ENCODE measurements around the gene PSG11. TPM values are rescaled to one million over a fixed set of nuclear protein-coding genes. Genes with fewer than 3 reads are reported as not detected.
"Not testable (repeated sequence)": the region's sequence is repeated elsewhere in the genome, so short reads cannot be mapped to it uniquely, and the experiment has no call there.

PSG11 gene
- polyA plus RNA-seq, 3 donors = not detected

DNA sequence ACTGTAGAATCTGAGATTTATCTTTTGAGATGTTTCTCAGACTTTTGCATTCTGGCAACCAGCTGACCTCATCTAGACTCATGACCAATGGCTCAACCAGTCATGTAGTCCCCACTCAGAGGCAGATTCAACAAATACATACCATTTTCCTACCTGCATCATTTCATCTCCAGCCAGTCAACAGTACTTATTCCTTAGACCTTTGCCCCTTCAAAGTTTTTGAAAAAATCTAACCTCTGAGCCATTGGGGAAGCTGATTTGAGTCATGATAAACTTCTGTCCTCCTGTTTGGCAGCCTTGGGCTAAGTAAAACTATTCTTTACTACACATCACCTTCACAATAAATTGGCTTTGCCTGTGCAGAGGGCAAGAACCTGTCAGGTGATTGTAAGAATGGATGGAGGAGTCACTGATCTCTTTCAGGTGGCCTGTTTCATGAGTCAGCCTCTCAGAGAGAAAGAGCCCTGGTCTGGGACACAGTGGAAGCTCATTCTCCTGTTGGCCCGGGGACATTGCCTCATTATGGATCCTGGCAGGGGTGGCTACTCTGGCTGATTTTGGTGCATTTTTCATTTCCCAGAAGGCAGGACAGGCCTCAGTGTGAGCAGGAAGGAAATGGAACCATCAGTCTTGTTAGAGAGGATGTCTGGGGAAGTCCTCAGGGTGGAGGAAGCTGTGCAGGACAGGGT, 17.4 kb upstream of the PSG11 start:
- H3K36me3 Mint-ChIP-seq; H3K27ac Mint-ChIP-seq; H3K9me3 Mint-ChIP-seq; H3K4me3 Mint-ChIP-seq; H2AFZ ChIP-seq (ENCODE audit: insufficient read depth, low read depth, low read length, poor library complexity, severe bottlenecking); H3K27me3 Mint-ChIP-seq (ENCODE audit: low read depth in 3 of 3); H3K4me3 ChIP-seq (replicated peaks in 1 of 3; ENCODE audit: low read depth in 2 of 3, low read length in 3 of 3); H3K9ac ChIP-seq (ENCODE audit: insufficient read depth, low read length, poor library complexity, severe bottlenecking); H3K4me2 ChIP-seq (replicated peaks; ENCODE audit: extremely low read depth, low read length, poor library complexity, severe bottlenecking); H3K9me3 ChIP-seq (replicated peaks in 1 of 2; ENCODE audit: control insufficient read depth in 1 of 2, insufficient read depth in 1 of 2, low read length in 2 of 2); intact Hi-C loops (cut with micrococcal nuclease); H3K4me1 ChIP-seq (ENCODE audit: control insufficient read depth in 1 of 2, insufficient read depth in 2 of 2, low read length in 2 of 2); DNase-seq; H3K79me2 ChIP-seq (ENCODE audit: insufficient read depth, low read length); H3K27me3 ChIP-seq (ENCODE audit: control insufficient read depth in 2 of 2, insufficient read depth in 2 of 2, low read length in 2 of 2); H4K20me1 ChIP-seq (ENCODE audit: insufficient read depth, low read length); H3K27ac ChIP-seq (ENCODE audit: low read depth in 1 of 2, low read length in 2 of 2); H3K4me1 Mint-ChIP-seq; H3K36me3 ChIP-seq (replicated peaks in 1 of 2; ENCODE audit: control insufficient read depth in 1 of 2, insufficient read depth in 2 of 2, low read length in 2 of 2): not testable (repeated sequence)
- WGBS (ENCODE audit: insufficient coverage) = 70% methylated on average over 1 of the region's 1 CpG

DNA sequence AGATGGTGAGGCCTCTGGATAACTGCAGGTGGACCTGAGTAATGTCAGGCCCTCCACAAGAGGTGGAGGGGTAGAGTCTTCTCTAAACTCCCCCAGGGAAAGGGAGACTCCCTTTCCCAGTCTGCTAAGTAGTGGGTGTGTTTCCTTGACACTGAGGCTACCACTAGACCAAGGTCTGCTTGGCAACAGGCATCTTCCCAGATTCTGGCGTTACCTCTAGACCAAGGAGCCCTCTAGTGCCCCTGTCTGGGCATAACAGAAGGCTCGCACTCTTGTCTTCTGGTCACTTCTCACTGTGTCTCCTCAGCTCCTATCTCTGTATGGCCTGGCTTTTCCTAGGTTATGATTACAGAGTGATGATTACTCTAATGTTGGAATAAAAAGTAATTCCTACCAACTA, 5.4 kb upstream of the PSG11 start:
- H3K9me3 Mint-ChIP-seq; H3K27ac ChIP-seq (ENCODE audit: low read depth in 1 of 2, low read length in 2 of 2); H3K4me1 ChIP-seq (ENCODE audit: control insufficient read depth in 1 of 2, insufficient read depth in 2 of 2, low read length in 2 of 2); H3K36me3 ChIP-seq (replicated peaks in 1 of 2; ENCODE audit: control insufficient read depth in 1 of 2, insufficient read depth in 2 of 2, low read length in 2 of 2); H3K9me3 ChIP-seq (replicated peaks in 1 of 2; ENCODE audit: control insufficient read depth in 1 of 2, insufficient read depth in 1 of 2, low read length in 2 of 2); H3K36me3 Mint-ChIP-seq; H3K4me3 Mint-ChIP-seq; H3K79me2 ChIP-seq (ENCODE audit: insufficient read depth, low read length); H3K4me3 ChIP-seq (replicated peaks in 1 of 3; ENCODE audit: low read depth in 2 of 3, low read length in 3 of 3); H2AFZ ChIP-seq (ENCODE audit: insufficient read depth, low read depth, low read length, poor library complexity, severe bottlenecking); DNase-seq; H4K20me1 ChIP-seq (ENCODE audit: insufficient read depth, low read length); H3K27me3 Mint-ChIP-seq (ENCODE audit: low read depth in 3 of 3); H3K9ac ChIP-seq (ENCODE audit: insufficient read depth, low read length, poor library complexity, severe bottlenecking); intact Hi-C loops (cut with micrococcal nuclease); H3K27me3 ChIP-seq (ENCODE audit: control insufficient read depth in 2 of 2, insufficient read depth in 2 of 2, low read length in 2 of 2); H3K4me1 Mint-ChIP-seq; H3K4me2 ChIP-seq (replicated peaks; ENCODE audit: extremely low read depth, low read length, poor library complexity, severe bottlenecking); H3K27ac Mint-ChIP-seq: not testable (repeated sequence)
- WGBS (ENCODE audit: insufficient coverage) = 40% methylated on average over 1 of the region's 2 CpGs

DNA sequence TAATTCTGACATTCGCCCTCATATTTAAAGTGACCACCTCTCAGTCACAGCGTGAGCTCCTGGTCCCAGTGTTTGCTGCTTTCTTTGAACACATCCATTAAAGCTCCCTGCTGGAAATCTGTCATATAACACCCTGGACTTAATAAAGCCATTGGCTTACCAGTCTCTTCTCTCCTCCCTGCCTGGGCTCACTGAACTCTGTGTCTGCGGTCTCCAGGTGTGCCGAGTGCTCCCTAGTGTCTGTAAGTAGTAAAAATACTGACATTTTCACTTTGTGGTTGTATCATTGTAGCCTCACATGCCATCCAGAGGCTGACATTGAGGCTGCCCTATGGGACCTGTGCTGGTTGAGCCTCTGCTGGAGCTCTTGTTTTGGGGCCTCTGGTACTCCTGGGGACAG, 2.6 kb upstream of the PSG11 start:
- Histone ChIP-seq H4K20me1 (ENCODE audit: insufficient read depth, low read length) (no peaks in the 10 kb centered on the region), H3K27ac (ENCODE audit: low read depth in 1 of 2, low read length in 2 of 2) (no peak overlapping the region), H3K4me2 (replicated peaks; ENCODE audit: extremely low read depth, low read length, poor library complexity, severe bottlenecking) (no peak overlapping the region), H3K4me1 (ENCODE audit: control insufficient read depth in 1 of 2, insufficient read depth in 2 of 2, low read length in 2 of 2) (no peaks in the 10 kb centered on the region), H3K9me3 (replicated peaks in 1 of 2; ENCODE audit: control insufficient read depth in 1 of 2, insufficient read depth in 1 of 2, low read length in 2 of 2) (no peaks in the 10 kb centered on the region), H3K79me2 (ENCODE audit: insufficient read depth, low read length) (no peaks in the 10 kb centered on the region), H3K4me3 (replicated peaks in 1 of 3; ENCODE audit: low read depth in 2 of 3, low read length in 3 of 3) (no peak overlapping the region), H3K9ac (ENCODE audit: insufficient read depth, low read length, poor library complexity, severe bottlenecking) (no peak overlapping the region), H3K36me3 (replicated peaks in 1 of 2; ENCODE audit: control insufficient read depth in 1 of 2, insufficient read depth in 2 of 2, low read length in 2 of 2) (no peaks in the 10 kb centered on the region), H2AFZ (ENCODE audit: insufficient read depth, low read depth, low read length, poor library complexity, severe bottlenecking) (no peak overlapping the region), H3K27me3 (ENCODE audit: control insufficient read depth in 2 of 2, insufficient read depth in 2 of 2, low read length in 2 of 2) (no peaks in the 10 kb centered on the region)
- TF ChIP-seq, protein P1, sequence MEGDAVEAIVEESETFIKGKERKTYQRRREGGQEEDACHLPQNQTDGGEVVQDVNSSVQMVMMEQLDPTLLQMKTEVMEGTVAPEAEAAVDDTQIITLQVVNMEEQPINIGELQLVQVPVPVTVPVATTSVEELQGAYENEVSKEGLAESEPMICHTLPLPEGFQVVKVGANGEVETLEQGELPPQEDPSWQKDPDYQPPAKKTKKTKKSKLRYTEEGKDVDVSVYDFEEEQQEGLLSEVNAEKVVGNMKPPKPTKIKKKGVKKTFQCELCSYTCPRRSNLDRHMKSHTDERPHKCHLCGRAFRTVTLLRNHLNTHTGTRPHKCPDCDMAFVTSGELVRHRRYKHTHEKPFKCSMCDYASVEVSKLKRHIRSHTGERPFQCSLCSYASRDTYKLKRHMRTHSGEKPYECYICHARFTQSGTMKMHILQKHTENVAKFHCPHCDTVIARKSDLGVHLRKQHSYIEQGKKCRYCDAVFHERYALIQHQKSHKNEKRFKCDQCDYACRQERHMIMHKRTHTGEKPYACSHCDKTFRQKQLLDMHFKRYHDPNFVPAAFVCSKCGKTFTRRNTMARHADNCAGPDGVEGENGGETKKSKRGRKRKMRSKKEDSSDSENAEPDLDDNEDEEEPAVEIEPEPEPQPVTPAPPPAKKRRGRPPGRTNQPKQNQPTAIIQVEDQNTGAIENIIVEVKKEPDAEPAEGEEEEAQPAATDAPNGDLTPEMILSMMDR (IDR thresholded peaks at IDR 0.05) = no peak
- Mint-ChIP-seq H3K27ac (no peak overlapping the region), H3K4me3 (peak overlapping the region in 1 of 2 donors; percentile 4), H3K9me3 (peaks cover 0 to 3% (median 0%) of the 10 kb centered on the region in 7 donors), H3K36me3 (no peaks in the 10 kb centered on the region), H3K27me3 (ENCODE audit: low read depth in 3 of 3) (peaks cover 0 to 11% (median 7%) of the 10 kb centered on the region in 3 donors), H3K4me1 (no peaks in the 10 kb centered on the region)
- 82% methylated on average over 2 of the region's 4 CpGs for WGBS (ENCODE audit: insufficient coverage)
- no peak for DNase-seq
- intact Hi-C loops (cut with micrococcal nuclease) = no loop called here

DNA sequence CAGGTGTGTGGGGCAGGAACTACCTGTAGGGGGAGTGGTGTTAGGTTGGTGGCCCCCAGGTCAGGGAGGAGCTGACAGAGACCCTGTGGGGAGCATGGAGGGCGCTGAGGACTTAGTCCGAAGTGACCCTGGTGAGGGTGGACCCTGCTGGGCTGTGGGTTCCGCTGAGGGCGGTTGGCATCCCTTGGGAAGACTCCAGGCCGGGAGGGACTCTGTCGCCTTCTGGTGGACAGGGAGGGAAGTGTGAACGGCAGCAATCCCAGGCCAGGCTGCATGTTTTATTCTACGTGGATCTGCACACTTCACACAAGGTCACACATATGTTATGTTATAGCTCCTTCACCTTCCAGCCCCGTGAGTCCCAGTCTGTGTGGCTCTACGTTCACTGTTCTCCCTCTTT, 1.7 kb upstream of the PSG11 start:
- WGBS (ENCODE audit: insufficient coverage) = 81% methylated on average over 4 of the region's 10 CpGs

More for the DNA sequence above, 1.7 kb upstream of the PSG11 start:
- H3K36me3 ChIP-seq (replicated peaks in 1 of 2; ENCODE audit: control insufficient read depth in 1 of 2, insufficient read depth in 2 of 2, low read length in 2 of 2); H3K36me3 Mint-ChIP-seq; H3K4me1 Mint-ChIP-seq; DNase-seq; H3K9me3 Mint-ChIP-seq; H3K27ac Mint-ChIP-seq; intact Hi-C loops (cut with micrococcal nuclease); H3K4me3 Mint-ChIP-seq; H3K4me2 ChIP-seq (replicated peaks; ENCODE audit: extremely low read depth, low read length, poor library complexity, severe bottlenecking); H3K4me1 ChIP-seq (ENCODE audit: control insufficient read depth in 1 of 2, insufficient read depth in 2 of 2, low read length in 2 of 2); H2AFZ ChIP-seq (ENCODE audit: insufficient read depth, low read depth, low read length, poor library complexity, severe bottlenecking); H3K27me3 ChIP-seq (ENCODE audit: control insufficient read depth in 2 of 2, insufficient read depth in 2 of 2, low read length in 2 of 2); H3K79me2 ChIP-seq (ENCODE audit: insufficient read depth, low read length); H4K20me1 ChIP-seq (ENCODE audit: insufficient read depth, low read length); H3K4me3 ChIP-seq (replicated peaks in 1 of 3; ENCODE audit: low read depth in 2 of 3, low read length in 3 of 3); H3K9ac ChIP-seq (ENCODE audit: insufficient read depth, low read length, poor library complexity, severe bottlenecking); H3K27ac ChIP-seq (ENCODE audit: low read depth in 1 of 2, low read length in 2 of 2); H3K9me3 ChIP-seq (replicated peaks in 1 of 2; ENCODE audit: control insufficient read depth in 1 of 2, insufficient read depth in 1 of 2, low read length in 2 of 2): not testable (repeated sequence)
- H3K27me3 Mint-ChIP-seq (ENCODE audit: low read depth in 3 of 3) = peaks cover 0 to 11% (median 7%) of the 10 kb centered on the region in 3 donors

Data from CD14-positive monocyte (primary cell).